T-helper 1 cell (primary cell): Measurements from ENCODE around the gene TBC1D22A.
"Not testable (repeated sequence)": the region's sequence is repeated elsewhere in the genome, so short reads cannot be mapped to it uniquely, and the experiment has no call there.

Experiments used
- DNase-seq, 5 donors: peaks; one replicate each; pipeline ENCODE4 v3.0.0-alpha.2; 2012 to 2020

TBC1D22A gene

GRCh38 chr22:47128622-47129215 is 366.3 kb downstream of the TBC1D22A start:
- no peak for DNase-seq

GRCh38 chr22:47129902-47130635 is 367.6 kb downstream of the TBC1D22A start:
- no peak for DNase-seq

- DNase-seq, result no peak
Measured at GRCh38 chr22:47130883-47131631, 368.6 kb downstream of the TBC1D22A start.

GRCh38 chr22:47131632-47132427 is 369.4 kb downstream of the TBC1D22A start:
- DNase-seq, result no peak

GRCh38 chr22:47132428-47132825 is 370.0 kb downstream of the TBC1D22A start:
- no peak for DNase-seq

GRCh38 chr22:47133061-47133969 is 370.9 kb downstream of the TBC1D22A start:
- no peak for DNase-seq

- no peak for DNase-seq
Measured at GRCh38 chr22:47134222-47134621, 371.8 kb downstream of the TBC1D22A start.

- no peak for DNase-seq
Measured at GRCh38 chr22:47135338-47135737, 372.9 kb downstream of the TBC1D22A start.

GRCh38 chr22:47136050-47136449 is 373.6 kb downstream of the TBC1D22A start:
- DNase-seq, result no peak

GRCh38 chr22:47136671-47137070 is 374.2 kb downstream of the TBC1D22A start:
- no peak for DNase-seq

- no peak for DNase-seq
Measured at GRCh38 chr22:47139013-47139789, 376.8 kb downstream of the TBC1D22A start.

GRCh38 chr22:47139790-47140119 is 377.3 kb downstream of the TBC1D22A start:
- DNase-seq, result no peak

GRCh38 chr22:47140975-47141374 is 378.5 kb downstream of the TBC1D22A start:
- not testable (repeated sequence) for DNase-seq

GRCh38 chr22:47142427-47143046 is 380.1 kb downstream of the TBC1D22A start:
- no peak for DNase-seq

- no peak for DNase-seq
Measured at GRCh38 chr22:47143249-47143938, 380.9 kb downstream of the TBC1D22A start.

GRCh38 chr22:47144076-47144765 is 381.8 kb downstream of the TBC1D22A start:
- no peak for DNase-seq

GRCh38 chr22:47144791-47145425 is 382.5 kb downstream of the TBC1D22A start:
- DNase-seq, result no peak

- no peak for DNase-seq
Measured at GRCh38 chr22:47145883-47146282, 383.4 kb downstream of the TBC1D22A start.

- no peak for DNase-seq
Measured at GRCh38 chr22:47146391-47146790, 383.9 kb downstream of the TBC1D22A start.
